Neural progenitor cell (in vitro differentiated cells): ENCODE data around the gene TMBIM1. TPM values are rescaled to one million over a fixed set of nuclear protein-coding genes. Genes with fewer than 3 reads are reported as not detected.

Source experiments
- DNase-seq: peaks from one replicate; pipeline ENCODE4 v3.0.0-alpha.2; 2016; ENCODE audit warnings: low spot score
- H2AFZ ChIP-seq: fragments of 200-600 bp; sonication (generic); replicated peaks from 2 replicates; pipeline ENCODE4 v1.6.1; 2016; ENCODE audit warnings: antibody characterized with exemption
- H3F3A ChIP-seq: fragments of 200-600 bp; sonication (generic); 2 replicates; pipeline ENCODE4 v1.6.1; 2016; ENCODE audit warnings: antibody characterized with exemption, low read depth
- H3K27ac ChIP-seq: fragments of 200-600 bp; sonication (generic); 2 replicates; pipeline ENCODE4 v1.5.1; 2016; ENCODE audit warnings: mild to moderate bottlenecking
- H3K27me3 ChIP-seq: fragments of 200-600 bp; sonication (generic); 2 replicates; pipeline ENCODE4 v1.6.1; 2016; ENCODE audit warnings: mild to moderate bottlenecking, moderate library complexity
- H3K36me3 ChIP-seq: fragments of 200-600 bp; sonication (generic); 2 replicates; pipeline ENCODE4 v1.5.1; 2016
- H3K4me1 ChIP-seq: fragments of 200-600 bp; sonication (generic); 2 replicates; pipeline ENCODE4 v1.6.1; 2016; ENCODE audit warnings: mixed run types
- H3K4me2 ChIP-seq: fragments of 200-600 bp; sonication (generic); 2 replicates; pipeline ENCODE4 v1.6.1; 2016
- H3K4me3 ChIP-seq: fragments of 200-600 bp; sonication (generic); 2 replicates; pipeline ENCODE4 v1.5.1; 2016
- H3K79me2 ChIP-seq: fragments of 200-600 bp; sonication (generic); 2 replicates; pipeline ENCODE4 v1.6.1; 2016; ENCODE audit warnings: low read depth
- H3K9ac ChIP-seq: fragments of 200-600 bp; sonication (generic); 2 replicates; pipeline ENCODE4 v1.6.1; 2016
- H3K9me3 ChIP-seq: fragments of 200-600 bp; sonication (generic); 2 replicates; pipeline ENCODE4 v1.5.1; 2016; ENCODE audit warnings: low read depth
- H4K20me1 ChIP-seq: fragments of 200-600 bp; sonication (generic); 2 replicates; pipeline ENCODE4 v1.6.1; 2016; ENCODE audit warnings: low read depth
- H3K27ac Mint-ChIP-seq: 3 replicates; pipeline ENCODE4 v1.8.0; 2021; ENCODE audit warnings: mixed read lengths
- H3K27me3 Mint-ChIP-seq: 2 replicates; pipeline ENCODE4 v1.8.0; 2022; ENCODE audit warnings: low read depth, mild to moderate bottlenecking, inconsistent platforms, moderate library complexity, mixed read lengths; ENCODE audit not compliant: insufficient read depth
- H3K36me3 Mint-ChIP-seq: 3 replicates; pipeline ENCODE4 v1.8.0; 2021; ENCODE audit warnings: mixed read lengths
- H3K4me1 Mint-ChIP-seq: 3 replicates; pipeline ENCODE4 v1.8.0; 2021; ENCODE audit warnings: mixed read lengths
- H3K4me3 Mint-ChIP-seq: 3 replicates; pipeline ENCODE4 v1.8.0; 2021; ENCODE audit warnings: mild to moderate bottlenecking, moderate library complexity, mixed read lengths
- H3K9me3 Mint-ChIP-seq: 3 replicates; pipeline ENCODE4 v1.8.0; 2020; ENCODE audit warnings: mixed read lengths
- EZH2 ChIP-seq: fragments of 200-600 bp; sonication (generic); IDR thresholded peaks from 2 replicates; pipeline ENCODE4 v1.6.1; 2017; ENCODE audit warnings: antibody characterized with exemption, mild to moderate bottlenecking, moderate library complexity
- EZH2phosphoT487 ChIP-seq: fragments of 200-600 bp; sonication (generic); IDR thresholded peaks from 2 replicates; pipeline ENCODE4 v1.6.1; 2017; ENCODE audit warnings: antibody characterized with exemption
- total RNA-seq: library from RNA; depleted of rRNA; stranded (reverse); fragments of >200 nt; gene quantifications from 2 replicates; pipeline ENCODE4 v1.2.3, GENCODE V29; 2015; ENCODE audit warnings: low replicate concordance
- TF ChIP-seq, protein P1 (sequence below): fragments of 200-600 bp; sonication (generic); IDR thresholded peaks from 2 replicates; pipeline ENCODE4 v1.5.1; 2017; ENCODE audit warnings: antibody characterized with exemption, mild to moderate bottlenecking

The TMBIM1 gene
- total RNA-seq, 1 donor from 2014 or later: 11.1 TPM

- no peak overlapping the region for H3K27ac Mint-ChIP-seq
These were observed 8.0 kb downstream of the TMBIM1 start for GRCh38 chr2:218284106-218284811.

DNA sequence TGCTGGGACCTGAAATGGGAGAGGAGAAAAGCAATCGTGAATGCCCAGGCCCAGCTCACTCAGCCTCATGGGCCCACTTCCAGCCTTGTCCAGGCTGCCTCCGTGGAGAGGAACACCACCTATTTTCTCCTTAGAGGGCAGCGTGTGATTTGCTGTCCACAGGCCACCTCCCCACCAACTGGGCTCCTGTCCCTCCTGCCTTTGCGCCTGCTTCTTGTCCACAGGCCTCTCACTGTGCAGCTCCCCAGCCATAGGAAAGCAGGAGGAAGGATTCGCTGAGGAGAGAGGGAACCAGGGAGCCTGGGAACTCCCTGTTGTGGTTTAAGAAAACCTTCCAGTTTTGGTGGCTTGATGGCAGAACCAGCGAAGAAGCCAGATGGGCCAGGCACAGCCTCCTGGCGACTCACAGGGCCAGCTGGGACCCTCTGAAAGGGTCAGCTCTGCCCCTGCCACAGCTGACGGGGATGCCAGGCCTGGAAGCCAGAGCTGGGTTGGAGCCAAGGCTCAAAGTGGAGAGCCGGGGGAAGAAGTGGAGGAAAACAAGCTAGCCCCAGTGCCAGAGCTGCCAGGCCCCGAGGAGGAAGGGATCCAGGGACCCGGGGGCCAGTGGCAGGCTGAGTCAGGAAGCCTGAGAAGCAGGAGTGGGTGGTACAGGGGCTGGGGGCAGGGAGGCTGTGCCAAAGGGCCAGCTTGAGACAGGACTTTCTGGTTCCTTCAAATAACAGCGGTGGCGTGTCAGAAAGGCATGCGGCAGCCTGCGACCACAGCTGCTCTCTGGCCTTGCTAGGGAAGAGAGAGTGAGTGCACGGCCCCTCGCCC is 9.9 kb downstream of the TMBIM1 start:
- peaks cover 4% of the 10 kb centered on the region for H3K27me3 Mint-ChIP-seq
- Histone ChIP-seq H3K9me3 (no peaks in the 10 kb centered on the region), H3K9ac (no peak overlapping the region), H3K36me3 (no peaks in the 10 kb centered on the region), H4K20me1 (no peaks in the 10 kb centered on the region), H3K4me3 (no peak overlapping the region), H3K27ac (no peak overlapping the region), H3K27me3 (no peaks in the 10 kb centered on the region), H3K4me2 (no peak overlapping the region), H3F3A (no peaks in the 10 kb centered on the region), H2AFZ (no peak overlapping the region), H3K79me2 (no peaks in the 10 kb centered on the region), H3K4me1 (peaks cover 7% of the 10 kb centered on the region)
- no peak for DNase-seq
- H3K9me3 Mint-ChIP-seq: no peaks in the 10 kb centered on the region
- no peak overlapping the region for H3K27ac Mint-ChIP-seq
- H3K36me3 Mint-ChIP-seq: no peaks in the 10 kb centered on the region
- H3K4me1 Mint-ChIP-seq: peaks cover 12% of the 10 kb centered on the region
- no peak overlapping the region for H3K4me3 Mint-ChIP-seq
- TF ChIP-seq, protein P1, sequence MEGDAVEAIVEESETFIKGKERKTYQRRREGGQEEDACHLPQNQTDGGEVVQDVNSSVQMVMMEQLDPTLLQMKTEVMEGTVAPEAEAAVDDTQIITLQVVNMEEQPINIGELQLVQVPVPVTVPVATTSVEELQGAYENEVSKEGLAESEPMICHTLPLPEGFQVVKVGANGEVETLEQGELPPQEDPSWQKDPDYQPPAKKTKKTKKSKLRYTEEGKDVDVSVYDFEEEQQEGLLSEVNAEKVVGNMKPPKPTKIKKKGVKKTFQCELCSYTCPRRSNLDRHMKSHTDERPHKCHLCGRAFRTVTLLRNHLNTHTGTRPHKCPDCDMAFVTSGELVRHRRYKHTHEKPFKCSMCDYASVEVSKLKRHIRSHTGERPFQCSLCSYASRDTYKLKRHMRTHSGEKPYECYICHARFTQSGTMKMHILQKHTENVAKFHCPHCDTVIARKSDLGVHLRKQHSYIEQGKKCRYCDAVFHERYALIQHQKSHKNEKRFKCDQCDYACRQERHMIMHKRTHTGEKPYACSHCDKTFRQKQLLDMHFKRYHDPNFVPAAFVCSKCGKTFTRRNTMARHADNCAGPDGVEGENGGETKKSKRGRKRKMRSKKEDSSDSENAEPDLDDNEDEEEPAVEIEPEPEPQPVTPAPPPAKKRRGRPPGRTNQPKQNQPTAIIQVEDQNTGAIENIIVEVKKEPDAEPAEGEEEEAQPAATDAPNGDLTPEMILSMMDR: no peak
- no peak for TF ChIP-seq EZH2phosphoT487
- no peak for TF ChIP-seq EZH2

More at GRCh38 chr2:218284106-218284811, 8.0 kb downstream of the TMBIM1 start:
- Histone ChIP-seq H3K4me2 (no peak overlapping the region), H4K20me1 (no peaks in the 10 kb centered on the region), H3K9me3 (no peaks in the 10 kb centered on the region), H3K36me3 (no peaks in the 10 kb centered on the region), H3K9ac (no peak overlapping the region), H2AFZ (no peak overlapping the region), H3K4me1 (peaks cover 7% of the 10 kb centered on the region), H3K79me2 (no peaks in the 10 kb centered on the region), H3K4me3 (no peak overlapping the region), H3F3A (no peaks in the 10 kb centered on the region), H3K27me3 (no peaks in the 10 kb centered on the region), H3K27ac (no peak overlapping the region)
- TF ChIP-seq, protein P1: no peak
- TF ChIP-seq EZH2phosphoT487 (no peak), EZH2 (no peak)
- H3K4me3 Mint-ChIP-seq: no peak overlapping the region
- DNase-seq: no peak
- peaks cover 16% of the 10 kb centered on the region for H3K4me1 Mint-ChIP-seq
- H3K27me3 Mint-ChIP-seq: peaks cover 4% of the 10 kb centered on the region
- no peaks in the 10 kb centered on the region for H3K9me3 Mint-ChIP-seq
- H3K36me3 Mint-ChIP-seq: no peaks in the 10 kb centered on the region

DNA sequence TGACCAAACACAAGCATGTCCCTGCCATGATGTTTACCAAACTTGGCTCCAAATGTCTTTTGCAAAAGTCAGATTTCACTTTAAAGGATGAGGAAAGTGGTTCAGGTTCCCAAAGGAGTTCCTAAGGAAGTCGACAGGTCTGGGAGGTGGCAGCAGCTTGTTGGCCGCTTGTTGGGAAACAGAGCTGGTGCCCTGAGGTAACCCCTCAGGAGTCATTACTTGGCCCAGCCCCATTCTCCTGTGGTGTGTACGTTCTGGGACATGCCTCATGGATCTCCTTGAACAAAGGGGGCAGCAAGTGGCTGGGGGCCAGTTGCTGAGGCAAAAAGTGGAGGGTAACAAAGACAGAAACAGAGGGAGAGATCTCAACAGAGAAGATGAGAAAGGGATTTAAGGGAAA is 10.9 kb downstream of the TMBIM1 start:
- peaks cover 4% of the 10 kb centered on the region for H3K27me3 Mint-ChIP-seq
- peaks cover 3% of the 10 kb centered on the region for H3K4me1 Mint-ChIP-seq
- DNase-seq: no peak
- Histone ChIP-seq H3K36me3 (no peaks in the 10 kb centered on the region), H3F3A (no peaks in the 10 kb centered on the region), H3K4me2 (no peak overlapping the region), H3K27me3 (no peaks in the 10 kb centered on the region), H3K4me3 (no peak overlapping the region), H2AFZ (no peak overlapping the region), H3K9me3 (no peaks in the 10 kb centered on the region), H3K4me1 (no peaks in the 10 kb centered on the region), H4K20me1 (no peaks in the 10 kb centered on the region), H3K79me2 (no peaks in the 10 kb centered on the region), H3K9ac (no peak overlapping the region), H3K27ac (no peak overlapping the region)
- peak overlapping the region; percentile 87 for H3K27ac Mint-ChIP-seq
- TF ChIP-seq EZH2 (no peak), EZH2phosphoT487 (no peak)
- TF ChIP-seq, protein P1: no peak
- H3K36me3 Mint-ChIP-seq: no peaks in the 10 kb centered on the region
- H3K9me3 Mint-ChIP-seq: no peaks in the 10 kb centered on the region
- H3K4me3 Mint-ChIP-seq: no peak overlapping the region
